SU-DHL-6 (cell line): ENCODE results near the gene PLP2.

Experiments used
- EZH2phosphoT487 ChIP-seq: fragments of 200-600 bp; sonication (generic), shearing (Covaris generic); conservative IDR thresholded peaks from 2 replicates; pipeline ENCODE4 v1.6.1; 2018; ENCODE audit warnings: mild to moderate bottlenecking, antibody characterized with exemption, low read length, moderate library complexity, mixed read lengths
- TF ChIP-seq, protein P1 (sequence below): fragments of 200-600 bp; sonication (generic); IDR thresholded peaks from one replicate; pipeline ENCODE4 v1.5.1; 2017; ENCODE audit warnings: antibody characterized with exemption, mild to moderate bottlenecking, low read length, moderate library complexity; ENCODE audit not compliant: insufficient read depth, poor library complexity, severe bottlenecking

DNA sequence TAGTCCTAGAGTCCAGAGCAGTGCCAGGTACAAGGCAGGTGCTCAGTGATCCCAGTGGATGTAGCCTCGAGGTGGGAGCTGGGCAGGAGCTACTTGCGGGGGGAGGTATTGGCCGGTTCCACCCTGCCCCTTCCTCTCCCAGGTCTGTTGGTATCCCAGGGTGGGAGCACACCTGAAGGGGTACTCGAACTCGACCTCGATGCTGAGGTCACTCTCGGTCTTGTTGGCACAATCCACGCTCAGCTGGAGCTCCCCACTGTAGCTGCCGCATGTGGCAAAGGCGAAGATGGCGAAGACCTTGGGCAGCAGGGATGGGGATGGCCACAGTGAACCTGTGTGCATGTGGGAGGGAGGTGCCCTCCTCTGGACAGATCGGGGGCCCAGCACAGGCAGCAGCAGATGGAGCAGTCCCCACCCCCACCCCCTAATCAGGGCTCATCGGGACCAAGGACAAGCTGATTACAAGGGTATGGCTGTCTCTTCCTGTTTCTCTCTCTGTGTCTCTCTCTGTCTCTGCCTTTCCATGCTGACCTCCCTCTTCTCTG is 25.9 kb downstream of the PLP2 start:
- TF ChIP-seq, protein P1, sequence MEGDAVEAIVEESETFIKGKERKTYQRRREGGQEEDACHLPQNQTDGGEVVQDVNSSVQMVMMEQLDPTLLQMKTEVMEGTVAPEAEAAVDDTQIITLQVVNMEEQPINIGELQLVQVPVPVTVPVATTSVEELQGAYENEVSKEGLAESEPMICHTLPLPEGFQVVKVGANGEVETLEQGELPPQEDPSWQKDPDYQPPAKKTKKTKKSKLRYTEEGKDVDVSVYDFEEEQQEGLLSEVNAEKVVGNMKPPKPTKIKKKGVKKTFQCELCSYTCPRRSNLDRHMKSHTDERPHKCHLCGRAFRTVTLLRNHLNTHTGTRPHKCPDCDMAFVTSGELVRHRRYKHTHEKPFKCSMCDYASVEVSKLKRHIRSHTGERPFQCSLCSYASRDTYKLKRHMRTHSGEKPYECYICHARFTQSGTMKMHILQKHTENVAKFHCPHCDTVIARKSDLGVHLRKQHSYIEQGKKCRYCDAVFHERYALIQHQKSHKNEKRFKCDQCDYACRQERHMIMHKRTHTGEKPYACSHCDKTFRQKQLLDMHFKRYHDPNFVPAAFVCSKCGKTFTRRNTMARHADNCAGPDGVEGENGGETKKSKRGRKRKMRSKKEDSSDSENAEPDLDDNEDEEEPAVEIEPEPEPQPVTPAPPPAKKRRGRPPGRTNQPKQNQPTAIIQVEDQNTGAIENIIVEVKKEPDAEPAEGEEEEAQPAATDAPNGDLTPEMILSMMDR, result no peak
- TF ChIP-seq EZH2phosphoT487, result no peak
